Ishikawa (cell line): ENCODE data around the gene NOM1.

Experiments used
- CEBPB ChIP-seq: IDR thresholded peaks from 2 replicates; pipeline ENCODE4 v1.6.1; 2012
- CREB1 ChIP-seq: IDR thresholded peaks from 2 replicates; pipeline ENCODE4 v1.6.1; 2012; ENCODE audit warnings: low read depth
- EGR1 ChIP-seq: IDR thresholded peaks from 2 replicates; pipeline ENCODE4 v1.6.1; 2012
- EP300 ChIP-seq: IDR thresholded peaks from 2 replicates; pipeline ENCODE4 v1.6.1; 2012; ENCODE audit warnings: borderline replicate concordance
- FOXM1 ChIP-seq: IDR thresholded peaks from 2 replicates; pipeline ENCODE4 v1.6.1; 2012; ENCODE audit warnings: low read depth, borderline replicate concordance
- NFIC ChIP-seq: IDR thresholded peaks from 2 replicates; pipeline ENCODE4 v1.6.1; 2012
- RAD21 ChIP-seq: IDR thresholded peaks from 2 replicates; pipeline ENCODE4 v1.6.1; 2012; ENCODE audit warnings: low read depth
- TAF1 ChIP-seq: IDR thresholded peaks from 2 replicates; pipeline ENCODE4 v1.6.1; 2012; ENCODE audit warnings: low read depth, mild to moderate bottlenecking
- TCF12 ChIP-seq: IDR thresholded peaks from 2 replicates; pipeline ENCODE4 v1.6.1; 2012; ENCODE audit warnings: low read depth
- TEAD4 ChIP-seq: IDR thresholded peaks from 2 replicates; pipeline ENCODE4 v1.6.1; 2012
- YY1 ChIP-seq: IDR thresholded peaks from 2 replicates; pipeline ENCODE4 v1.6.1; 2012; ENCODE audit warnings: low read depth
- ZBTB7A ChIP-seq: IDR thresholded peaks from 2 replicates; pipeline ENCODE4 v1.6.1; 2012; ENCODE audit warnings: low read depth
- TF ChIP-seq, protein P1 (sequence below): IDR thresholded peaks from 2 replicates; pipeline ENCODE4 v1.6.1; 2012
- TF ChIP-seq, protein P2 (sequence below): IDR thresholded peaks from 2 replicates; pipeline ENCODE4 v1.6.1; 2012
- TF ChIP-seq, protein P3 (sequence below): IDR thresholded peaks from 2 replicates; pipeline ENCODE4 v1.6.1; 2012; ENCODE audit warnings: low read depth, mild to moderate bottlenecking

The NOM1 gene

DNA sequence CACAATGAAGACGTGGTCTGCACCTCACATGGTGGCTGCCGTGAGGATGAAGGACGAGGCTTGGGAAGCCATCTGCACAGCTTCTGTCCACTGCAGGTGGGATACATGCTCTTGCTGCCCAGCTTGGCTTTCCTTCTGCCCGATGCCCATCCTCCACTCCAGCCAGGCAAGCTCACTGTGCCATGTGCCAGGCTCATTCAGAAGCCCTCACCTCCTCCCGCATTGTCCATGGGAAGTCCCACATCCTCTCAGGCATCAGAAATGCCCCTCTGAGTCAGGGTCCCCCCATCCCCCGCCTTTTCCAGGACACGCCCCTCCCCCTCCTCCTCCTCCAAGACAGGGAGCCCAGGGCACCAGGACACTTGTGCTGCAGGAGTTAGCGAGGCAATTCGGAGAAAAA lies 4.6 kb upstream of the NOM1 start:
- TF ChIP-seq, protein P1, sequence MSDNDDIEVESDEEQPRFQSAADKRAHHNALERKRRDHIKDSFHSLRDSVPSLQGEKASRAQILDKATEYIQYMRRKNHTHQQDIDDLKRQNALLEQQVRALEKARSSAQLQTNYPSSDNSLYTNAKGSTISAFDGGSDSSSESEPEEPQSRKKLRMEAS, result no peak
- no peak for TF ChIP-seq FOXM1
- TF ChIP-seq, protein P2, sequence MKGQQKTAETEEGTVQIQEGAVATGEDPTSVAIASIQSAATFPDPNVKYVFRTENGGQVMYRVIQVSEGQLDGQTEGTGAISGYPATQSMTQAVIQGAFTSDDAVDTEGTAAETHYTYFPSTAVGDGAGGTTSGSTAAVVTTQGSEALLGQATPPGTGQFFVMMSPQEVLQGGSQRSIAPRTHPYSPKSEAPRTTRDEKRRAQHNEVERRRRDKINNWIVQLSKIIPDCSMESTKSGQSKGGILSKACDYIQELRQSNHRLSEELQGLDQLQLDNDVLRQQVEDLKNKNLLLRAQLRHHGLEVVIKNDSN, result no peak
- no peak for TF ChIP-seq TEAD4
- no peak for TF ChIP-seq TCF12
- no peak for TF ChIP-seq EP300
- TF ChIP-seq ZBTB7A, result no peak
- TF ChIP-seq YY1, result no peak
- TF ChIP-seq CREB1, result no peak
- TF ChIP-seq NFIC, result no peak
- no peak for TF ChIP-seq EGR1
- no peak for TF ChIP-seq CEBPB
- TF ChIP-seq, protein P3, sequence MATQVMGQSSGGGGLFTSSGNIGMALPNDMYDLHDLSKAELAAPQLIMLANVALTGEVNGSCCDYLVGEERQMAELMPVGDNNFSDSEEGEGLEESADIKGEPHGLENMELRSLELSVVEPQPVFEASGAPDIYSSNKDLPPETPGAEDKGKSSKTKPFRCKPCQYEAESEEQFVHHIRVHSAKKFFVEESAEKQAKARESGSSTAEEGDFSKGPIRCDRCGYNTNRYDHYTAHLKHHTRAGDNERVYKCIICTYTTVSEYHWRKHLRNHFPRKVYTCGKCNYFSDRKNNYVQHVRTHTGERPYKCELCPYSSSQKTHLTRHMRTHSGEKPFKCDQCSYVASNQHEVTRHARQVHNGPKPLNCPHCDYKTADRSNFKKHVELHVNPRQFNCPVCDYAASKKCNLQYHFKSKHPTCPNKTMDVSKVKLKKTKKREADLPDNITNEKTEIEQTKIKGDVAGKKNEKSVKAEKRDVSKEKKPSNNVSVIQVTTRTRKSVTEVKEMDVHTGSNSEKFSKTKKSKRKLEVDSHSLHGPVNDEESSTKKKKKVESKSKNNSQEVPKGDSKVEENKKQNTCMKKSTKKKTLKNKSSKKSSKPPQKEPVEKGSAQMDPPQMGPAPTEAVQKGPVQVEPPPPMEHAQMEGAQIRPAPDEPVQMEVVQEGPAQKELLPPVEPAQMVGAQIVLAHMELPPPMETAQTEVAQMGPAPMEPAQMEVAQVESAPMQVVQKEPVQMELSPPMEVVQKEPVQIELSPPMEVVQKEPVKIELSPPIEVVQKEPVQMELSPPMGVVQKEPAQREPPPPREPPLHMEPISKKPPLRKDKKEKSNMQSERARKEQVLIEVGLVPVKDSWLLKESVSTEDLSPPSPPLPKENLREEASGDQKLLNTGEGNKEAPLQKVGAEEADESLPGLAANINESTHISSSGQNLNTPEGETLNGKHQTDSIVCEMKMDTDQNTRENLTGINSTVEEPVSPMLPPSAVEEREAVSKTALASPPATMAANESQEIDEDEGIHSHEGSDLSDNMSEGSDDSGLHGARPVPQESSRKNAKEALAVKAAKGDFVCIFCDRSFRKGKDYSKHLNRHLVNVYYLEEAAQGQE, result no peak
- no peak for TF ChIP-seq RAD21
- no peak for TF ChIP-seq TAF1

DNA sequence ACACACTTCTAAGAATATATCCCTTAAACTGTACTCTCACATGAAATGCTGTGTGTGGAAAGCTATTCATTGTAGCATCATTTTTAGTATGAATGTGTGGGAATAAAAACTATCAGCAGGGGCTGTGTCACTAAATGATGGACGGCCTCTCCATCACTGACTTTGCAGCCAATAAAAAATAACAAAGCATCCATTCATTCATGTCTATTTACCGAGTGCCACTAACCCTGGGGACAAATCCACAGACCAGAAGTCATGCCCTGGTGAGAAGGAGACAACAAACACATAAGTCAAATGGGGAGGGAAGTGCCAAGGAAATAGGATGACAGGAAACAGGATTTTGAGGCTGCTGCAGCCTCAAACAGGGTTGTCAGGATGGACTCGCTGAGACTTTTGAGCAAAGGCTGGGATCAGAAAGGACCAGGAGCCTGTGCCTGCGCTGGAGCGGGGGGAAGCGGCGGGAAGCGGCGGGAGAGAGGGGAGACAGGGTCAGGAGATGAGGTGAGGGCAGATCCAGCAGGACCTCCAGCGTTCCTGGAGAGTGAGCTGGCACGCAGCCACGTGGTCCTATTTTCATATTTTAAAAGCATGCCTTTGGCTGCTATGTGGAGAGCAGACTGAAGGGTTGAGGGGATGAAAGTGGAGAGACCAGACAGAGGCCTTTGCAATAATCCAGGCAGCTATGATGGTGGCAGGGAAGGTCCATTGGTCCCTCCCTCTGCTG lies 2.2 kb upstream of the NOM1 start:
- TF ChIP-seq NFIC (no peak), FOXM1 (no peak), EP300 (no peak), TCF12 (no peak)

DNA sequence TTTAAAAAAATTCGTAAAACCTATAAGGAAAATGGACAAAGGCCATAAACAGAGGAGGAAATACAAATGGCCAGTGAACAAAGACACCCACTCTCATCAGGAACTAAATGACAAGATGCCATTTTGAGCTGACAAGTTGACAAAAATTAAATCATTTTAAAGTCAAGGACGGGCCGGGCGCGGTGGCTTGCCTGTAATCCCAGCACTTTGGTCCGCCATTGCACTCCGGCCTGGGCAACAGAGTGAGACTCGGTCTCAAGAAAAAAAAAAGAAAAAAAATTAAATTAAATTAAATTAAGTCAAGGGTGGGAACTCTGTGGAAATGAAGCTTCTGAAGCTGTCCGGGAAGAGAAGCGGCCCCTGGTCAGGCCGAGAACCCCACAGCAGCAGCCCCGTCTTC lies 1.2 kb upstream of the NOM1 start:
- no peak for TF ChIP-seq EP300
- no peak for TF ChIP-seq FOXM1
- TF ChIP-seq CEBPB, result no peak
- TF ChIP-seq TAF1, result no peak
- TF ChIP-seq TCF12, result no peak
- no peak for TF ChIP-seq EGR1
- no peak for TF ChIP-seq CREB1
- TF ChIP-seq RAD21, result no peak
- TF ChIP-seq, protein P1, result no peak
- TF ChIP-seq YY1, result no peak

DNA sequence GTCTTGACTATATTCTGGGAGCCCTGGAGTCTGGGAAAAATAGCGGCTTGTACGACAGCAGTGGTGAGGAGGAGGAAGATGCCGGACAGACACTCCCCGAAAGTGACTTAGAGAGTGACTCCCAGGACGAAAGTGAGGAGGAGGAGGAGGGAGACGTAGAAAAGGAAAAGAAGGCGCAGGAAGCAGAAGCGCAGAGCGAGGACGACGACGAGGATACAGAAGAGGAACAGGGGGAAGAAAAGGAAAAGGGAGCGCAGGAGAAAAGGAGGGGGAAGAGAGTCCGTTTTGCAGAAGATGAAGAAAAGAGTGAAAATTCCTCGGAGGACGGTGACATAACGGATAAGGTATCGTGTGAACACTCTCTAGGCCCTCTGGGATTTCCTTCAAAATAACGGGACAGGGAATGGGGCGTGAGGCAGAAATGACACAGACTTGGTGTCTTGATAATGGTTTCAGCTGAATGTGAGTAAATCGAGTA lies 908 bp downstream of the NOM1 start:
- no peak for TF ChIP-seq TAF1
- TF ChIP-seq, protein P1, result 0 out of 2 replicates have a peak, but pooled peaks have one; percentile 11

DNA sequence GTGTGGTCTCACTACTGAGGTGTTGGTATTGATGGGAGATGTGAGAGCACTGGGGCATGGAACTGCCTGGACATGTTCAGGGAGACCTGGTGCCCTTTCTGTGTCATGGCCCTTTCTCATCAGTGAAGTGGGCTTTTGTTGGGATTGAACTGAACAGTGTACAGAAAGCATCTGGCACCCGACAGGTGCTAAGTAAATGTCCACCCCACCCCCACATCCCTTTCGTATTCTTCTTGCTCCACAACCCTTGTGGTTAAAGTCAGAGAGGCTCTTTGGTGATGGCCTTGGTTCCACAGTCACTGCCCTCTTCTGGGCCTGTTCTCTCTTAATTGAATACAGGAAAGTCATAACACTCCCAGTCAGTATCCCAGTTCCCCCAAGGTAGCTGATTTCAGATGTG lies 5.4 kb downstream of the NOM1 start:
- TF ChIP-seq RAD21 (no peak), TAF1 (no peak), ZBTB7A (no peak), EGR1 (no peak), TEAD4 (no peak), CREB1 (no peak), EP300 (no peak), NFIC (no peak), TCF12 (no peak), FOXM1 (no peak), CEBPB (no peak), YY1 (no peak)
- TF ChIP-seq, protein P1, result no peak
- TF ChIP-seq, protein P3, result no peak
- TF ChIP-seq, protein P2, result no peak

DNA sequence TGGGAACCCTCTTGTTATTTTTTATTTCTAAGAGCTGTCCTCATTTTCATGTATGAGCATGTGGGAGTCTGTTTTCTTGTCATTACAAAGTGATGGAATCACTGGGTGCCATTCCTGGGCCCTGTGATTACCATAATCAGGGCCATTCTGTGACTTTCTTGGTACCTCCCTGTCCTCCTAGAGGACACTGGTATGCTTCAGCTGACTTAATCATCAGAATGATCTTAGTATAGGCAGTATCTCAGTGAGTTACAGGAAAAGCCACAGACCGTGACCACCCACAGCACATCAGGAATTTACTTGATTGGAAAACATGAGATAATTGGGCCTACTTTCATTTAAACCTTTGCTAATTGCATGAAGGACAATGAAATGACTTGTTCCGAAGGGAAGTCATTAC lies 7.2 kb downstream of the NOM1 start:
- TF ChIP-seq RAD21 (no peak), NFIC (no peak), TCF12 (no peak), EGR1 (no peak), ZBTB7A (no peak), EP300 (no peak), YY1 (no peak), TAF1 (no peak), TEAD4 (no peak), FOXM1 (no peak), CREB1 (no peak), CEBPB (no peak)
- TF ChIP-seq, protein P3, result no peak
- TF ChIP-seq, protein P1, result no peak
- TF ChIP-seq, protein P2, result no peak
